Measurements from ENCODE around the gene MAPK8IP2. TPM values are rescaled to one million over a fixed set of nuclear protein-coding genes. Genes with fewer than 3 reads are reported as not detected.

Gene MAPK8IP2
- total and polyA plus RNA-seq, 2 of the 13 experiments (the other 11 are each of a cell fraction or from before 2014, with no cell fraction given), result 1.3 to 2.6 TPM

DNA sequence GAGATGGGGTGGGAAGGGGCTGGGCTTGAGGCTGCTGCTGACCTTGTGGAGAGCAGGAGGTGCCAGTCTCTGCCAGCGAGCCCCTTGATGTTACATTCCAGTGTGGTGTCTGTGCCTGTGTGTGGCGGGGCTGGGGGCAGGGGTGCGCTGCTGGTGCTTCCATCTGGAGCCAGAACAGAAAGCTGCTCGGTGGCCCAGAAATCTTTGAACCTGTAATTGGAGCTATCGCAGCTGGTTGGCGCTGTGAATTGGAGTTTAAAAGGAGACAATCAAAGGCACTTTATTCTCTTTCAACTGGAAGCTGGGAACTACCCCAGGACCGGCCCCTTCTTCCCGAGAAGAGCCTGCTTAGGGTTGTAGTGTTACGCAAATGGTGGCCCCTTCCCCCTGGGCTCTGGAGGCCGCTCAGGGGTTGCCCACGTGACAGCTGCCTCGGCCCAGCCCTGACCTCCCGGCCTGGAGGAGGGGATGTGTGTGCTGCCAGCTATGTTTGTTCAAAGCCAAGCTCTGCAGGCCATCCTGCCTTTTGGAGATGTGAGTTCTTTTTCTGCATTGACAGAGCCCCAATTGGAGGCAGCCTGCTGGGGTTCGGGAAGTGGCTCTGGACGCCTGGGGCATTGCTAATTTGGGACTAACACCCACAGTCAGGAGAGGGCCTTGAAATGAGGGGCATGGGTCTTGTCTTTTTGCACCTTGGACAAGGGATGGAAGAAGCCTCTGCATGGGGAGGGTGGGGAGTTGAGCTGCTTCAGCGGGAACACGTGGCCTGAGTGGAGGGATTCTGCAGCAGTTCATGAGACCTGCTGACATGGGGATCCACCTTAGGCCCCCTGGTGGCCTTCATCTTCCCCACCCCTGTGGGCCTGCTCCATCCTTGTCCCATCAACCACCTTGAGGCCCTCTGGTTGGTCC lies 41.4 kb downstream of the MAPK8IP2 start (continued):
- TF ChIP-seq KDM5B (CRISPR knock-in tag; IDR thresholded peaks at IDR 0.05; ENCODE audit: borderline replicate concordance), result peak; percentile 52; the same call in 1 of the 2 replicates
- peak; percentile 26; the same call in 1 of the 2 replicates for TF ChIP-seq SMAD1 (CRISPR knock-in tag; IDR thresholded peaks at IDR 0.05; ENCODE audit: borderline replicate concordance, low read depth)
- TF ChIP-seq RFX5 (IDR thresholded peaks at IDR 0.05; ENCODE audit: low read depth, low read length), result no peak
- TF ChIP-seq, protein P1, sequence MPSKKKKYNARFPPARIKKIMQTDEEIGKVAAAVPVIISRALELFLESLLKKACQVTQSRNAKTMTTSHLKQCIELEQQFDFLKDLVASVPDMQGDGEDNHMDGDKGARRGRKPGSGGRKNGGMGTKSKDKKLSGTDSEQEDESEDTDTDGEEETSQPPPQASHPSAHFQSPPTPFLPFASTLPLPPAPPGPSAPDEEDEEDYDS (CRISPR knock-in tag; IDR thresholded peaks at IDR 0.05), result no peak
- peak; percentile 46; the same call in 1 of the 2 replicates for TF ChIP-seq ZNF460 (CRISPR knock-in tag; IDR thresholded peaks at IDR 0.05; ENCODE audit: borderline replicate concordance)
- TF ChIP-seq ZBTB8A (CRISPR knock-in tag; IDR thresholded peaks at IDR 0.05; ENCODE audit: borderline replicate concordance, low read depth), result no peak
- TF ChIP-seq, protein P2, sequence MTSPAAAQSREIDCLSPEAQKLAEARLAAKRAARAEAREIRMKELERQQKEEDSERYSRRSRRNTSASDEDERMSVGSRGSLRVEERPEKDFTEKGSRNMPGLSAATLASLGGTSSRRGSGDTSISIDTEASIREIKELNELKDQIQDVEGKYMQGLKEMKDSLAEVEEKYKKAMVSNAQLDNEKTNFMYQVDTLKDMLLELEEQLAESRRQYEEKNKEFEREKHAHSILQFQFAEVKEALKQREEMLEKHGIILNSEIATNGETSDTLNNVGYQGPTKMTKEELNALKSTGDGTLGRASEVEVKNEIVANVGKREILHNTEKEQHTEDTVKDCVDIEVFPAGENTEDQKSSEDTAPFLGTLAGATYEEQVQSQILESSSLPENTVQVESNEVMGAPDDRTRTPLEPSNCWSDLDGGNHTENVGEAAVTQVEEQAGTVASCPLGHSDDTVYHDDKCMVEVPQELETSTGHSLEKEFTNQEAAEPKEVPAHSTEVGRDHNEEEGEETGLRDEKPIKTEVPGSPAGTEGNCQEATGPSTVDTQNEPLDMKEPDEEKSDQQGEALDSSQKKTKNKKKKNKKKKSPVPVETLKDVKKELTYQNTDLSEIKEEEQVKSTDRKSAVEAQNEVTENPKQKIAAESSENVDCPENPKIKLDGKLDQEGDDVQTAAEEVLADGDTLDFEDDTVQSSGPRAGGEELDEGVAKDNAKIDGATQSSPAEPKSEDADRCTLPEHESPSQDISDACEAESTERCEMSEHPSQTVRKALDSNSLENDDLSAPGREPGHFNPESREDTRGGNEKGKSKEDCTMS (CRISPR knock-in tag; conservative IDR thresholded peaks at IDR 0.05), result no peak
- no peak for TF ChIP-seq CHCHD3 (CRISPR knock-in tag; IDR thresholded peaks at IDR 0.05)
- TF ChIP-seq ZNF652 (CRISPR knock-in tag; IDR thresholded peaks at IDR 0.05; ENCODE audit: borderline replicate concordance, low read depth), result no peak
- TF ChIP-seq, protein P3, sequence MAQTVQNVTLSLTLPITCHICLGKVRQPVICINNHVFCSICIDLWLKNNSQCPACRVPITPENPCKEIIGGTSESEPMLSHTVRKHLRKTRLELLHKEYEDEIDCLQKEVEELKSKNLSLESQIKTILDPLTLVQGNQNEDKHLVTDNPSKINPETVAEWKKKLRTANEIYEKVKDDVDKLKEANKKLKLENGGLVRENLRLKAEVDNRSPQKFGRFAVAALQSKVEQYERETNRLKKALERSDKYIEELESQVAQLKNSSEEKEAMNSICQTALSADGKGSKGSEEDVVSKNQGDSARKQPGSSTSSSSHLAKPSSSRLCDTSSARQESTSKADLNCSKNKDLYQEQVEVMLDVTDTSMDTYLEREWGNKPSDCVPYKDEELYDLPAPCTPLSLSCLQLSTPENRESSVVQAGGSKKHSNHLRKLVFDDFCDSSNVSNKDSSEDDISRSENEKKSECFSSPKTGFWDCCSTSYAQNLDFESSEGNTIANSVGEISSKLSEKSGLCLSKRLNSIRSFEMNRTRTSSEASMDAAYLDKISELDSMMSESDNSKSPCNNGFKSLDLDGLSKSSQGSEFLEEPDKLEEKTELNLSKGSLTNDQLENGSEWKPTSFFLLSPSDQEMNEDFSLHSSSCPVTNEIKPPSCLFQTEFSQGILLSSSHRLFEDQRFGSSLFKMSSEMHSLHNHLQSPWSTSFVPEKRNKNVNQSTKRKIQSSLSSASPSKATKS (CRISPR knock-in tag; IDR thresholded peaks at IDR 0.05), result 0 out of 2 replicates have a peak, but pooled peaks have one; percentile 63
- TF ChIP-seq AHR (CRISPR knock-in tag; IDR thresholded peaks at IDR 0.05), result 0 out of 2 replicates have a peak, but pooled peaks have one; percentile 31
- TF ChIP-seq PPARG (CRISPR knock-in tag; conservative IDR thresholded peaks at IDR 0.05), result no peak
- TF ChIP-seq, protein P4, sequence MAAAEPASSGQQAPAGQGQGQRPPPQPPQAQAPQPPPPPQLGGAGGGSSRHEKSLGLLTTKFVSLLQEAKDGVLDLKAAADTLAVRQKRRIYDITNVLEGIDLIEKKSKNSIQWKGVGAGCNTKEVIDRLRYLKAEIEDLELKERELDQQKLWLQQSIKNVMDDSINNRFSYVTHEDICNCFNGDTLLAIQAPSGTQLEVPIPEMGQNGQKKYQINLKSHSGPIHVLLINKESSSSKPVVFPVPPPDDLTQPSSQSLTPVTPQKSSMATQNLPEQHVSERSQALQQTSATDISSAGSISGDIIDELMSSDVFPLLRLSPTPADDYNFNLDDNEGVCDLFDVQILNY (CRISPR knock-in tag; conservative IDR thresholded peaks at IDR 0.05), result no peak
- TF ChIP-seq FOXK2 (IDR thresholded peaks at IDR 0.05), result no peak
- TF ChIP-seq, protein P5, sequence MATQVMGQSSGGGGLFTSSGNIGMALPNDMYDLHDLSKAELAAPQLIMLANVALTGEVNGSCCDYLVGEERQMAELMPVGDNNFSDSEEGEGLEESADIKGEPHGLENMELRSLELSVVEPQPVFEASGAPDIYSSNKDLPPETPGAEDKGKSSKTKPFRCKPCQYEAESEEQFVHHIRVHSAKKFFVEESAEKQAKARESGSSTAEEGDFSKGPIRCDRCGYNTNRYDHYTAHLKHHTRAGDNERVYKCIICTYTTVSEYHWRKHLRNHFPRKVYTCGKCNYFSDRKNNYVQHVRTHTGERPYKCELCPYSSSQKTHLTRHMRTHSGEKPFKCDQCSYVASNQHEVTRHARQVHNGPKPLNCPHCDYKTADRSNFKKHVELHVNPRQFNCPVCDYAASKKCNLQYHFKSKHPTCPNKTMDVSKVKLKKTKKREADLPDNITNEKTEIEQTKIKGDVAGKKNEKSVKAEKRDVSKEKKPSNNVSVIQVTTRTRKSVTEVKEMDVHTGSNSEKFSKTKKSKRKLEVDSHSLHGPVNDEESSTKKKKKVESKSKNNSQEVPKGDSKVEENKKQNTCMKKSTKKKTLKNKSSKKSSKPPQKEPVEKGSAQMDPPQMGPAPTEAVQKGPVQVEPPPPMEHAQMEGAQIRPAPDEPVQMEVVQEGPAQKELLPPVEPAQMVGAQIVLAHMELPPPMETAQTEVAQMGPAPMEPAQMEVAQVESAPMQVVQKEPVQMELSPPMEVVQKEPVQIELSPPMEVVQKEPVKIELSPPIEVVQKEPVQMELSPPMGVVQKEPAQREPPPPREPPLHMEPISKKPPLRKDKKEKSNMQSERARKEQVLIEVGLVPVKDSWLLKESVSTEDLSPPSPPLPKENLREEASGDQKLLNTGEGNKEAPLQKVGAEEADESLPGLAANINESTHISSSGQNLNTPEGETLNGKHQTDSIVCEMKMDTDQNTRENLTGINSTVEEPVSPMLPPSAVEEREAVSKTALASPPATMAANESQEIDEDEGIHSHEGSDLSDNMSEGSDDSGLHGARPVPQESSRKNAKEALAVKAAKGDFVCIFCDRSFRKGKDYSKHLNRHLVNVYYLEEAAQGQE (IDR thresholded peaks at IDR 0.05; ENCODE audit: borderline replicate concordance in 1 of 2, low read depth in 1 of 2, low read length in 2 of 2), result 0 out of 4 replicates have a peak, but pooled peaks of 1 of the 2 experiments have one; percentile 15
